HT1080 (cell line): ENCODE data around the gene SDS. TPM values are rescaled to one million over a fixed set of nuclear protein-coding genes. Genes with fewer than 3 reads are reported as not detected.

Experiments
- DNase-seq: peaks from one replicate; pipeline ENCODE4 v3.0.0-alpha.2; 2015; ENCODE audit warnings: low read depth
- total RNA-seq: library from RNA; depleted of rRNA; stranded (reverse); fragments of >200 nt; shearing (Covaris generic); gene quantifications from 2 replicates; pipeline ENCODE4 v1.2.3, GENCODE V29; 2014

The SDS gene
- total RNA-seq, 1 experiment from 2014 or later, result 0.11 TPM

- no peak for DNase-seq
These were observed 2.4 kb downstream of the SDS start for GRCh38 chr12:113401066-113402000.

DNA sequence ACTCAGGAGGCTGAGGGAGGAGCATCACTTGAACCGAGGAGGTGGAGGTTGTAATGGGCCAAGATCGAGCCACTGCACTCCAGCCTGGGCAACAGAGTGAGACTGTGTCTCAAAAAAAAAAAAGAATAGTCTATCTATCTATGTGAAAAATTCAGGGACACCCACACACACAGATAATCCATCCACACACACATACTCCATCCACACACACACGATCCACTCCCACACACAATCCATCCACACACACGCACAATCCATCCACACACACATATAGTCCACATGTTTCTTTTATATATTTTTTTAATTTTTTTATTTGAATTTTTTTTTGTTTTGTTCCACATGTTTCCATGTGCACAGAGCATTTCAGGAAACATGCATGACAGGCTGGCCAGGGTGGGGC, 3.3 kb downstream of the SDS start:
- DNase-seq, result no peak

- DNase-seq, result no peak
These were observed 4.2 kb downstream of the SDS start for GRCh38 chr12:113399490-113399889.

- no peak for DNase-seq
These were observed 5.1 kb downstream of the SDS start for GRCh38 chr12:113398346-113399290.

GRCh38 chr12:113397497-113398197, 6.0 kb downstream of the SDS start:
- DNase-seq, result no peak

- no peak for DNase-seq
These were observed 6.7 kb downstream of the SDS start for GRCh38 chr12:113396828-113397496.

- no peak for DNase-seq
These were observed 7.5 kb downstream of the SDS start for GRCh38 chr12:113396200-113396599.

- no peak for DNase-seq
These were observed 8.6 kb downstream of the SDS start for GRCh38 chr12:113395119-113395518.

GRCh38 chr12:113393749-113394148, 9.9 kb downstream of the SDS start:
- DNase-seq, result no peak

DNA sequence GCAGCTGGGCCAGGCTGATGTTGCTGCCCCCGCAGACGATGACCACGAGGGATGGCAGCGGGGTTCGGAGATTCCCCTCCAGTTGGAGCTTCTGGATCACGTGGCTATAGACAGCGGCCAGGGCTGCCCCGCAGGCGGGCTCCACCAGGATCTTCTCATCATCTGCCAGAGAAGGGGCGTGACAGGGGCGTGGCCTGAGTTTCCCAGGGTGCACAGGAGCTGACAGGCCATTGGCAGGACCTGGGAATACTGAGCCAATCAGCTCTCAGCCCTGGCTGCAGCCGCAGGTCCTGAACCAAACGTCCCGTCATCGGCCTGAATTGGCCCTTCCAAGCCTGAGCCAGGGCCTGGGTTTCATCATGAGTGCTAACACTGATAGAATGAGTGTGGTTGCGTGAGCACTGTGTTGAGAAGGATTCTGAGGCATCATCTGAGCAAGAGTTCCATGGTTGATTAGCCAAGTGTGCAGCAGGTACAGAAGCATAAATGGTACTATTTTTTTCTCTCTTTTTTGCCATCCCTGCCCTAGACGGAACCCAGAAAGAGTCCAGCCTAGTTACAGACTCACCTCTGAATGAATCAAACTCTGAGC, 10.6 kb downstream of the SDS start:
- no peak for DNase-seq

GRCh38 chr12:113392520-113392919, 11.2 kb downstream of the SDS start:
- DNase-seq, result no peak

- DNase-seq, result no peak
These were observed 11.9 kb downstream of the SDS start for GRCh38 chr12:113391650-113392337.

DNA sequence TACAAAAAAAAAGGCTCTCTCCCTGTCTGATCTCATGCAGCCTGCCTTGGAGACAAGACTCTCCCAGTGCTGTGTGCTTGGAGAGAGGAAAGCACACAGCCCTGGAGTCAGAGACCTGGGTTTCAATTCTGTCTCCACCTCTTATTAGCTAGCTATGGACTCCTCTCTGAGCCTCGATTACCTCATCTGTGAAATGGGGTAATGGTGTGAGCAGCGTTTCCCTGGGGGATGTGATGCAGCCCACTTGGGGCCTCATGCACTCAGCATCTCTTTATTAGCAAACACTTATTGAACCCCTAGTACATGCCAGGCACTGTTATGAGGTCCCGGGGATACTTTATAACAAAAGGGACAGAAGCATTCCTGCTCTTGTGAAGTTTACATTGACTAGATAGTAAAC, 12.5 kb downstream of the SDS start:
- DNase-seq, result no peak

DNA sequence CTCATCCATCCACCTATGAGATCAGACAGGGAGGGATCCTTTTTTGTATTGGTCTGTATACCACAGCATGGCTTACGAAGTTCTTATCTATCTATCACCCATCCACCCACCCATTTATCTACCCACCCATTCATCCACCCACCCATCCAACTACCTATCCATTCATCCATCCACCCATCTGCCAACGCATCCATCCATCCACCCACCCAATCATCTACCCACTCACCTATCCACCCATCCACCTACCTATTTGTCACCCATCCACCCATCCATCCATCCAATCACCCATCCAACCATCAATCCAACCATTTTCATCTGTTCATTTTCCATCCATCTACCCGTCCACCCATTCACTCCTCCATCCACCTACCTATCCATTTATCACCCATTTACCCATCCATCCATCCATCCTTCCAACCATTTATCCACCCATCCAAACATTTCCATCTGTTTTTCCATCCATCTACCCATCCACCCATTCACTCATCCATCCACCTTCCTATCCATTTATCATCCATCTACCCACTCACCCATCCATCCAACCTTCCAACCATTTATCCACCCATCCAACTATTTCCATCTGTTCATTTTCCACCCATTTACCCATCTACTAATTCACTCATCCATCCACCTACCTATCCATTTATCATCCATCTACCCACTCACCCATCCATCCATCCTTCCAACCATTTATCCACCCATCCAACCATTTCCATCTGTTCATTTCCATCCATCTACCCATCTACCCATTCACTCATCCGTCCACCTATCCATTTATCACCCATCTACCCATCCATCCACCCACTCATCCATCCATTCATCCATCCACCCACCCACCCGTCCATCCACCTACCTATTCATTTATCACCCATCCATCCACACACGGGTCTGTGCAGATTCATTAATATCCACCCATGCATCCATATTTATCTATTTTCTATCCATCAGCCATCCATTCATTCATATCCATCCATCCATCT, 13.3 kb downstream of the SDS start:
- no peak for DNase-seq

DNA sequence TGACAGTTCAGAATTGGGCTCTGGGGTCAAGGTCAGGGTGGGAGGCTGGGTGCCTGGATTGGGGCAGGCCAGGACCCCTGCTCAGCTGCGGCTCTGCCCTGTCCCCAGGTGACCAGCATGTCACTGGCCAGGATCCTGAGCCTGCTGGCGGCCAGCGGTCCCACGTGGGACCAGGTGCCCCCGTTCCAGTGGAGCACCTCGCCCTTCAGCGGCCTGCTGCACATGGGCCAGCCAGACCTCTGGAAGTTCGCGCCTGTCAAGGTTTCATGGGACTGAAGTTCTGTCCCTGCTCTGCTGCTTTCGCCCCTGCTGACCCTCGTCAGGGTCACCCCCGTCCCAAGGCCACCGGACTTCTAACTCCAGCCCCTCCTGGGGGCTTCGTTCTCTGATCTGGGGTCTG, 15.3 kb downstream of the SDS start:
- no peak for DNase-seq

- DNase-seq, result no peak
These were observed 16.1 kb downstream of the SDS start for GRCh38 chr12:113387631-113388030.

- no peak for DNase-seq
These were observed 16.7 kb downstream of the SDS start for GRCh38 chr12:113386866-113387566.

GRCh38 chr12:113385282-113385882, 18.3 kb downstream of the SDS start:
- DNase-seq, result no peak
